Superior temporal gyrus (tissue), 1 donor: ENCODE measurements around the gene FHOD3.
A peak's percentile ranks its signal among the peaks of the same experiment; 100 is the strongest.
"Not testable (repeated sequence)": the region's sequence is repeated elsewhere in the genome, so short reads cannot be mapped to it uniquely, and the experiment has no call there.

ENCODE experiments used
- DNase-seq: peaks from one replicate; pipeline ENCODE4 v3.0.0-alpha.2; 2016; ENCODE audit errors: extremely low spot score

FHOD3 gene

GRCh38 chr18:36545821-36546427 is 248.4 kb downstream of the FHOD3 start:
- peak; percentile 28 for DNase-seq

GRCh38 chr18:36546876-36547275 is 249.4 kb downstream of the FHOD3 start:
- DNase-seq: no peak

DNA sequence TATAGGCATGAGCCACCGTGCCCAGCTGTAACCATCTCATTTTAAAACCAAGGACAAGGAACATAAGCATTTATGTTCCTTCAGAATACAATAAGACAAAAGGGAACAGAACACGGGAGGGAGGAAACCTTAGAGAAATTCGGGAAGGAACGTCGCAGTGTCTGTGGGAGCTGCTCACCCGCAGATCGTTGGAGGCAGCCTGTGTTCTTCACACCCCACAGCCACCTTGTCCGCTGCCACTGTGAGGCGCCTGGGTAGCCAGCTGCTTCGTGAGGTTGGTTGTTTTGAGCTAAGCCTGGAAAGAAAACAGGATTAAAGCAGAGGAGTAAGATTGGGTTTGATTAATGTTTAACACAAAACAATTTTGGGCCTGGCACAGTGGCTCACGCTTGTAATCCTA is 250.0 kb downstream of the FHOD3 start:
- DNase-seq: no peak

GRCh38 chr18:36551274-36551673 is 253.8 kb downstream of the FHOD3 start:
- DNase-seq: not testable (repeated sequence)

GRCh38 chr18:36558234-36558633 is 260.7 kb downstream of the FHOD3 start:
- no peak for DNase-seq

- no peak for DNase-seq
Measured at GRCh38 chr18:36559149-36559857, 261.8 kb downstream of the FHOD3 start.

DNA sequence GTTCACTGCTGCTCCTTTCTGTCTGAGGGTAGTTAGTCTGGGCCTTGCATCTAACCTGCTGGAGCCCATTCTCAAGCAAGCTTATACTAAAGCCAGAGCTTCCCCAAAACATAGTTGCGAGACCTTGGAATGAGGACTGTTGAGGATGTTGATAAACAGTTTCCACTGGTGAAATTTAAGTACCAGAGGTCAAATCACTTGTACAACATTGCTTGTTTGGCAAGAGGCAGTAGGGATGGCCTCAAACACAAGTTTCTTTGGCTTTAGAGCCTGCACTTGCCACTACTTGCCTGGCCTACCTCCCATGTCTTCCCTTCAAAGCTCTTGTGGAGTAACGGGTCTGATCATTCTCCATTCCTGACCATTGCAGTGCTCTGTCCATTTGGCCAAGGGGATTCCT is 262.7 kb downstream of the FHOD3 start:
- DNase-seq: no peak

DNA sequence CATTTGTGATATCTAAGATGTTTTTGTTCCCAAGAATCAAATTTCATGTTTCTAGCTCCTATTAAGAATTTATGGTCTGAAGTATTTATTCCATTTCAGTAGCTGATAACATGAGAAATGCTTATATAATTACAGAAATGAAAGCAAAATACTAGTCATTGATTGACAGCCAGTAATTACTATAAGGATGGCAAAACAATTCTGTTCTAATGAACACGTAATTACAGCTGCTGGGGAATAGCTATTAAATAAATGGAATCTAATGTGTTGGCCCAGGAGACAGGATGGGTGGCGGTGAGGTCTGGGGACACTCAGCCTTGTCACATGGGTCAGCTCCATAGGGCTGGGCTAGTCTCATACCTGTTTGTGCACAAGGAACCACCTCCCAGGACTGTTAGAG is 263.5 kb downstream of the FHOD3 start:
- no peak for DNase-seq

- DNase-seq: no peak
Measured at GRCh38 chr18:36564841-36565240, 267.3 kb downstream of the FHOD3 start.

DNA sequence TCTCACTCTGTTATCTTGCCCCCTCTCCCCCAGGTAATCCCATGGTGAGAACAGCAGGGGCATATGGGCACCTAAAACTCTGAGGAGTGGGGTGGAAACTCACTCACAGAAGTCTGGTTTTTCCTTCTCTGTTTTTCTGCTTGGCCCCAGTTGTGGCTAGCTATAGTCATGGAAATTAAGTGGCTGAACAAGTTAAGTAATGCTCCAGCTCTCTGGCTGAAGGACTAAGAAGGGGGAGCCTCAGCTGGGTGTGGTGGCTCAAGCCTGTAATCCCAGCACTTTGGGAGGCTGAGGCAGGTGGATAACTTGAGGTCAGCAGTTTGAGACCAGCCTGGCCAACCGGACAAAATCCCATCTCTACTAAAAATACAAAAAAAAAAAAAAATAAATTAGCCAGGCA is 270.3 kb downstream of the FHOD3 start:
- no peak for DNase-seq

DNA sequence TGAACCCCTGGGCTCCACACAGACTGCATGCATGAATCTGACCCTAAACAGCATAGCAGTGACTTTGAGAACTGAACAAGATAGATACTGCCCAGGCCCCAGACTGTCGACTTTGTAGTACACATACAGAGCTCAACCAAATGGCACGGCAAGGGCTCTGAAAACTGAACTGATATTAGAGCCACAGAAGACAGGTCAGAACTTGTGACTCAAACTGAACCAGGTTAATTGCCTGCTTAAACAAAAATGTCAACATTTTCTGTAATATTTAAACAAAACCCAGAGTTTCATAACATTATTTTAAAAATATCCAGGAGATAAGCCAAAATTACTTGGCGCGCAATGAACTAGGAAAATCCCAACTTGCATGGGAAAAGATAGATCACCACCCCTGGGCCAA is 271.0 kb downstream of the FHOD3 start:
- no peak for DNase-seq

DNA sequence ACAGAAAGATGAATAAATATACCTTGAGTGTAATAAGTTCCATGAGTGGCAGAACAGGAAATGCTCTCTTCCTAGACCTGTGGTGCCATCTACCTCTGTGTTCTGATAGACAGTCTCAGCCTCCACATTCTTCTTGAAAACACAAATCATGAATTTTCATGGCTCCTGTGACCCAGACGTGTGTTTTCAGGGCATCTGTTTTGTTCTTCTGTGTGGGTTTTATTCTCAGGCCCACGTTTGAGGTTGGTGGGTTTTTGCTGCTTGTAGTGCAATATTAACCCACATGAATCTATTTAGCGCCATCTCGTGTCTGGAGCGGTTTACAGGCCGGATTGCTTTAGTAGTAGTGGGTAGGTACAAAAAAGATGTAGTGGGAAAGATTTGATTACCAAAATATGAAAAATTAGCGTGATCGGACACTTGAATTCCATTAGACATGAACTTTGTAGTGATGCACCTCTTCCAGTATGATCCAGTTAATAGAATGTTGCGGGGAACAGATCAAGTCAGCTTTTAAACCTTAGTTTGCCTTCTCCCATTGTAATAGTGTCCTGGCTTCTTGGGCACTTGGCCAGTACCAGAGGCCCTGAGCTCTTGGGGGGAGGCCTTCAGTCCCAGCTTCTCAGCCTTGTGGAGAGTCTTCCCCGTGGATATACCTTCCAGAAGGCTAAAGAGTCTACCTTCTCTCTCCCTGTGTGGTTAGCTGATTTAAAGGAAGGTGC is 274.8 kb downstream of the FHOD3 start:
- peak; percentile 83 for DNase-seq

DNA sequence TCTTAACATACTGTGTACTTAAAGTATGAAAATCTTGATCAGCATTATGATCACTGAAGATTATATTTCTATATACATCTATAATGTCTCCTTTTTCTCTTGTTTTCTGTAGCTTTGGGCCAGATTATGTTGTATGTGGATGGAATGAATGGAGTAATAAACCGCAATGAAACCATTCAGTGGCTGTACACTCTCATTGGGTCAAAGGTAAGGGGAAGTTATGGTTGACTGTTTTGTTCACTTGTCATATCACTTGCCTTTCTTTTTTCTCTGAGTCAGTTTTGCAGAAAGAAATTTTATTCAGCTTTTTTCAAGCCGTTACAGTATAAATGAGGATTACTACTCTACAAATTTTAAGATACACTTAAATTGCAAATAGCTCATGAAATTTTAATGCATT is 278.8 kb downstream of the FHOD3 start:
- no peak for DNase-seq

DNA sequence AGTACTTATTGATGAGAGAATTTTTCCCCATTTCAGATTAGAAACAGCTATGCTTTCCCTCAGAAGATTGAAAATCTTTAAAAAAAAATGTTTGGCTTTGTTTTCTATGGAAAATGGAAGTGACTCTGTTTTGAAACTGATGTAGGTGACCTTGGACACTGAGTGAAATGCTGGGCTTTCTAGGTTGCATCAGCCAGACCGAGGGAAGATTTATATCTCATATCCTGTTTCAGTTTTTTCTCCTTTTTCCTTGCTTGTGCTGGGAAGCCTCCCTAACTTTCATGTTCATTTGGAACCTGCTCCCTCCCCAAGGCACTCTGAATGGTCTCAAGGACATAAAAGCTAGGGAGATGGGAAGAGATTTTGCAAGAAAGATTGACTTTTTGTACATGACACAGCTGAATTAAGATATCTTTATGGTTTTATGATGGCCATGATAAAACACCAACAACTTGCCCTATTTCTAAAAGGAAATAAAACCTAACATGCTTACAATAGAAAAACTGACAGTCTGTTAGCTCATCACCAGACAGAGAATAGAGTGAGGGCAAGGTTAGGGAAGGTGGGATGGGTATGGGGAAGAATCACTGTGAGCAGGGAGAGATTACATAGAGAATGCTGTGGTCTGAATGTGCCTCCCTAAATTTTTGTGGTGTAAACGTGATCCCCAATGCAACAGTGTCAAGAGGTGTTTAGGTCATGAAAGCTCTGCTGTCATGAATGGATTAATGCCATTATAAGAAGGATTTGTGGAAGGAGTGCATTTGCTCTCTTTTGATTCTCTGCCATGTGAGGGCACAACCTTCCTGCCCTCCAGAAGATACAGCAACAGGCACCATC is 281.6 kb downstream of the FHOD3 start:
- no peak for DNase-seq

GRCh38 chr18:36580266-36580665 is 282.8 kb downstream of the FHOD3 start:
- no peak for DNase-seq

- no peak for DNase-seq
Measured at GRCh38 chr18:36580874-36581750, 283.6 kb downstream of the FHOD3 start.

- no peak for DNase-seq
Measured at GRCh38 chr18:36582988-36583745, 285.7 kb downstream of the FHOD3 start.

GRCh38 chr18:36589857-36590543 is 292.5 kb downstream of the FHOD3 start:
- DNase-seq: no peak

DNA sequence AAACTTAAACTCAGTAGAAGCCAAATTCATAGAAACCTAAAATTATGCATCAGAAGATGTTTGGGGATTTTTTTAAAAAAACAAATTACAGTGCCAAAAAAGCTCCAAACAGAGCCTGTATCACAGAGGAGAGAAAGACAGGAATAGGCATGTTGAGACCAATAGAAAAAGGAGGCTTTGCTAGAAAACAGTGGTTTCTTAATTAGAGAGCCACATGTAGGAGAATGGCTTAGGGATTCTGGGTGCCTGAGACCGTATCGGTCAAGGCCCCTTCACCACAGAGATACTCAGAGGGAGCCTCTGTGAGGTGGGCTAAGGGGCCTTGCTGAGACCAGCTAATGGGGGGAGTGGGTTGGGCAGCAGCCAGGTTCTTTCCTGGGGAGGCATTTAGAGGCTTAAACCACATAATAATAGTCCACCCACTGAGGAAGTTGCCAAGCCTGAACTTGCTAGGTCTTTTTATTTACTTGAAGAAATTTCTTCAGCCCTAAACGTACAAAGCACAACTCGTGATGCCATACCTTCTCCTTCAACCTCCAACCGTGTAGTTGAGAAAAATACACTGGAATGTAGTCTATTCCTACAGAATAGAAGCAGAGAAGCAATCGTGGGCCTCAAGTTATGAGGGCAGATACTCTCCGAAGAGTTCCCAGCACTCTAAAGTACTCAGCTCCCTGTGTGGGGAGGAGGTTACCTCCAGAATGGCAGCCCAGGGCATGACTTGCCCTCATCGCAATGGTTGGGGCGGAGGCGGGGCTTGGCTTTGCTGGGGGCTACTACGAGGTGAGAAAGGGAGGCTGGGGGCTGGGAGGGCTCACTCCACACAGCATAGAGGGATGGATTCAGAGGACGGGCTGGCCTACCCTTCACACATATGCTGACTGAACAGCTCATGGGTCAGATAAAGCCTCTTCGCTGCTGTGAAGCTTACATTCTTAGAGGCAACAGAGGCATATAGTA is 293.4 kb downstream of the FHOD3 start:
- DNase-seq: no peak
